Esophagus muscularis mucosa (tissue), 3 donors: ENCODE data around the gene SIX3.

ENCODE experiments used
- POLR2A ChIP-seq: fragments of 450-650 bp; IDR thresholded peaks from one replicate; pipeline ENCODE4 v1.6.1; 2017; ENCODE audit warnings: antibody characterized with exemption, moderate library complexity, mild to moderate bottlenecking, low read depth
- TF ChIP-seq, protein P1 (sequence below), 3 experiments: fragments of 200-600 bp in 2 of 3; fragments of 450-650 bp in 1 of 3; sonication (generic) in 2 of 3; IDR thresholded peaks; one replicate each; pipeline ENCODE4 v1.5.1; 2017 to 2019; ENCODE audit warnings: antibody characterized with exemption in 3 of 3, mild to moderate bottlenecking in 2 of 3, moderate library complexity in 1 of 3

DNA sequence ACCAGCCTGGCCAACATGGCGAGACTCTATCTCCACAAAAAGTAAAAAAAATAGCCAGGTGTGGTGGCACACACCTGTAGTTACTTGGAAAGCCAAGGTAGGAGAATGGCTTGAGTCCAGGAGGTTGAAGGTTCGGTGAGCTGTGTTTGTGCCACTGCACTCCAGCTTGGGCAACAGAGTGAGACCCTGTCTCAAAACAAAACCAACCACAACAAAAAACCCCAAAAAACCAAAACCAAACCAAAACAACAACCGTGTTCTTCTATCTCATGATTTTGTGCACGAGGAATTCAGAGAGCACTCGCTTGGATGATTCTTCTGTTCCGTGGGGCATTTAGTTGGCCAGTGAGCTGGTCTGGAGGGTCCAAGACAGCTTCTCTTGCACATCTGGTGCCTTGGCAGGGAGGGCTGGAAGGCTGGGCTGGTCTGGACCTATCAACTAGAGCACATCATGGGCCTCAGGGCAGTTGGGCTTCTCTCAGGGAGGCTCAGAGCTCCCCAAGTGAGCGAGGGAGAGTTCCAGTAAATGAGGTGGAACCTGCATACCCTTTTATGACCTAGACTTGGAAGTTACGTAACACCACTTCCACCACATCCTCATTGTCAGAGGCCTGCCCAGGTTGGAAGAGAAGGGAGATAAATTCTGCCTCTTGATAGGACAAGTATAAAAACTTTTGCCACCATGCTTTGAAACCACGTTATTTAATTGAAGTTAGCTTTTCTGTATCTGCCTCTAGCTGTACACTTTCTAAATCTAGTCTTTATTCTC, 42.5 kb downstream of the SIX3 start:
- no peak for TF ChIP-seq POLR2A
- TF ChIP-seq, protein P1, sequence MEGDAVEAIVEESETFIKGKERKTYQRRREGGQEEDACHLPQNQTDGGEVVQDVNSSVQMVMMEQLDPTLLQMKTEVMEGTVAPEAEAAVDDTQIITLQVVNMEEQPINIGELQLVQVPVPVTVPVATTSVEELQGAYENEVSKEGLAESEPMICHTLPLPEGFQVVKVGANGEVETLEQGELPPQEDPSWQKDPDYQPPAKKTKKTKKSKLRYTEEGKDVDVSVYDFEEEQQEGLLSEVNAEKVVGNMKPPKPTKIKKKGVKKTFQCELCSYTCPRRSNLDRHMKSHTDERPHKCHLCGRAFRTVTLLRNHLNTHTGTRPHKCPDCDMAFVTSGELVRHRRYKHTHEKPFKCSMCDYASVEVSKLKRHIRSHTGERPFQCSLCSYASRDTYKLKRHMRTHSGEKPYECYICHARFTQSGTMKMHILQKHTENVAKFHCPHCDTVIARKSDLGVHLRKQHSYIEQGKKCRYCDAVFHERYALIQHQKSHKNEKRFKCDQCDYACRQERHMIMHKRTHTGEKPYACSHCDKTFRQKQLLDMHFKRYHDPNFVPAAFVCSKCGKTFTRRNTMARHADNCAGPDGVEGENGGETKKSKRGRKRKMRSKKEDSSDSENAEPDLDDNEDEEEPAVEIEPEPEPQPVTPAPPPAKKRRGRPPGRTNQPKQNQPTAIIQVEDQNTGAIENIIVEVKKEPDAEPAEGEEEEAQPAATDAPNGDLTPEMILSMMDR (IDR thresholded peaks at IDR 0.05): no peak
